Measurements from ENCODE around the gene GGA2. TPM values are rescaled to one million over a fixed set of nuclear protein-coding genes. Genes with fewer than 3 reads are reported as not detected.
"Not testable (repeated sequence)": the region's sequence is repeated elsewhere in the genome, so short reads cannot be mapped to it uniquely, and the experiment has no call there.

Gene GGA2
- total RNA-seq, 1 experiment from 2014 or later: 85.1 TPM

DNA sequence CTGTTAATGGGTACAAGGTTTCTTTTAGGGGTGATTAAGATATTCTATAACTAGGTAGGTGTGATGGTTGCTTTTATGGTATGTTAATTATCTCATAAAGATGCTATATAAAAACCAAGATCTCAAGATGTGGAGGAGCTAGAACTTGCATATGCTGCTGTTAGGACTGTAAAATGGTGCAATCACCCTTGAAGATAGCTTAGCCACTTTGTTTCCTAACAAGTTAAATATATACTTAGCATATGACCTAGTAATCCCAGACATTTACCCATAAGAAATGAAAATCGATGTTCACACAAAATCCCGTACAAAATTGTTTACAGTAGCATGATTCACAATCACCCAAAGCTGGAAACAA, 25.1 kb downstream of the GGA2 start:
- Histone ChIP-seq H3K9me3 (ENCODE audit: insufficient read depth, low read depth) (no peaks in the 10 kb centered on the region), H3K4me2 (no peak overlapping the region), H3K27ac (no peak overlapping the region), H3K27me3 (ENCODE audit: insufficient read depth, low read depth) (no peaks in the 10 kb centered on the region), H3K79me2 (ENCODE audit: low read depth) (no peaks in the 10 kb centered on the region), H3K36me3 (ENCODE audit: low read depth) (peaks cover 22% of the 10 kb centered on the region; the same call in 1 of the 2 replicates), H3F3A (ENCODE audit: insufficient read depth, low read depth) (no peaks in the 10 kb centered on the region), H3K4me3 (no peak overlapping the region), H4K20me1 (ENCODE audit: insufficient read depth) (no peaks in the 10 kb centered on the region), H3K4me1 (replicated peaks; ENCODE audit: insufficient read depth) (no peaks in the 10 kb centered on the region), H3K9me2 (ENCODE audit: insufficient read depth) (no peaks in the 10 kb centered on the region), H2AFZ (no peak overlapping the region)
- POLR2A ChIA-PET (ENCODE audit: unreplicated experiment): no interaction called here
- no peak for TF ChIP-seq EZH2 (IDR thresholded peaks at IDR 0.05; ENCODE audit: low read depth)
- TF ChIP-seq, protein P1, sequence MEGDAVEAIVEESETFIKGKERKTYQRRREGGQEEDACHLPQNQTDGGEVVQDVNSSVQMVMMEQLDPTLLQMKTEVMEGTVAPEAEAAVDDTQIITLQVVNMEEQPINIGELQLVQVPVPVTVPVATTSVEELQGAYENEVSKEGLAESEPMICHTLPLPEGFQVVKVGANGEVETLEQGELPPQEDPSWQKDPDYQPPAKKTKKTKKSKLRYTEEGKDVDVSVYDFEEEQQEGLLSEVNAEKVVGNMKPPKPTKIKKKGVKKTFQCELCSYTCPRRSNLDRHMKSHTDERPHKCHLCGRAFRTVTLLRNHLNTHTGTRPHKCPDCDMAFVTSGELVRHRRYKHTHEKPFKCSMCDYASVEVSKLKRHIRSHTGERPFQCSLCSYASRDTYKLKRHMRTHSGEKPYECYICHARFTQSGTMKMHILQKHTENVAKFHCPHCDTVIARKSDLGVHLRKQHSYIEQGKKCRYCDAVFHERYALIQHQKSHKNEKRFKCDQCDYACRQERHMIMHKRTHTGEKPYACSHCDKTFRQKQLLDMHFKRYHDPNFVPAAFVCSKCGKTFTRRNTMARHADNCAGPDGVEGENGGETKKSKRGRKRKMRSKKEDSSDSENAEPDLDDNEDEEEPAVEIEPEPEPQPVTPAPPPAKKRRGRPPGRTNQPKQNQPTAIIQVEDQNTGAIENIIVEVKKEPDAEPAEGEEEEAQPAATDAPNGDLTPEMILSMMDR (conservative IDR thresholded peaks at IDR 0.05): no peak
- CTCF ChIA-PET: no interaction called here
- intact Hi-C loops (cut with micrococcal nuclease; ENCODE audit: unreplicated experiment): no loop called here
- DNase-seq: no peak
- BruUV-seq (replicated peaks): no TSS peak

- no peak overlapping the region for H3K4me2 ChIP-seq
- H3K36me3 ChIP-seq (ENCODE audit: low read depth): peaks cover 27% of the 10 kb centered on the region; the same call in 1 of the 2 replicates
- H3K4me1 ChIP-seq (replicated peaks; ENCODE audit: insufficient read depth): no peaks in the 10 kb centered on the region
- H4K20me1 ChIP-seq (ENCODE audit: insufficient read depth): no peaks in the 10 kb centered on the region
- no peaks in the 10 kb centered on the region for H3K9me3 ChIP-seq (ENCODE audit: insufficient read depth, low read depth)
- no peaks in the 10 kb centered on the region for H3K27me3 ChIP-seq (ENCODE audit: insufficient read depth, low read depth)
- POLR2A ChIA-PET (ENCODE audit: unreplicated experiment): no interaction called here
- CTCF ChIA-PET: no interaction called here
- no peak overlapping the region for H2AFZ ChIP-seq
- no peaks in the 10 kb centered on the region for H3K9me2 ChIP-seq (ENCODE audit: insufficient read depth)
- no TSS peak for BruUV-seq (replicated peaks)
- TF ChIP-seq, protein P1 (conservative IDR thresholded peaks at IDR 0.05): no peak
- no peak for TF ChIP-seq EZH2 (IDR thresholded peaks at IDR 0.05; ENCODE audit: low read depth)
- no peaks in the 10 kb centered on the region for H3K79me2 ChIP-seq (ENCODE audit: low read depth)
- intact Hi-C loops (cut with micrococcal nuclease; ENCODE audit: unreplicated experiment): no loop called here
- no peaks in the 10 kb centered on the region for H3F3A ChIP-seq (ENCODE audit: insufficient read depth, low read depth)
- DNase-seq: no peak
- H3K4me3 ChIP-seq: no peak overlapping the region
- no peak overlapping the region for H3K27ac ChIP-seq
Measured at GRCh38 chr16:23484510-23485256, 25.6 kb downstream of the GGA2 start.

DNA sequence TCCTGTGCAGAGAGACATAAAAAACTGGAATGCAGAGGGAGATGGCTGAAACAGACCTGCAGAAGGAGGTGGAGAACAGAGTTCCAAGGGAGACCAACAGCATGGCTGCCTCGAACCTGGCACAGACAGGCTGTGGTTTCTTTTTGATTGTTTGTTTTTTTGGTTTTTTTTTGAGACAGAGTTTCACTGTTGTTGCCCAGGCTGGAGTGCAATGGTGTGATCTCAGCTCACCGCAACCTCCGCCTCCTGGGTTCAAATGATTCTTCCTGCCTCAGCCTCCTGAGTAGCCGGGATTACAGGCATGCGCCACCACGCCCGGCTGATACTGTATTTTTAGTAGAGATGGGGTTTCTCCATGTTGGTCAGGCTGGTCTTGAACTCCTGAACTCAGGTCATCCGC, 26.8 kb downstream of the GGA2 start:
- H3K4me3 ChIP-seq; intact Hi-C loops (cut with micrococcal nuclease; ENCODE audit: unreplicated experiment); H3K27ac ChIP-seq; H3K79me2 ChIP-seq (ENCODE audit: low read depth); H3K27me3 ChIP-seq (ENCODE audit: insufficient read depth, low read depth); H3K4me1 ChIP-seq (replicated peaks; ENCODE audit: insufficient read depth); H4K20me1 ChIP-seq (ENCODE audit: insufficient read depth); CTCF ChIA-PET; POLR2A ChIA-PET (ENCODE audit: unreplicated experiment); DNase-seq; H3K9me3 ChIP-seq (ENCODE audit: insufficient read depth, low read depth); H3K4me2 ChIP-seq; H3K9me2 ChIP-seq (ENCODE audit: insufficient read depth); H3F3A ChIP-seq (ENCODE audit: insufficient read depth, low read depth); BruUV-seq (replicated peaks); H2AFZ ChIP-seq: not testable (repeated sequence)
- H3K36me3 ChIP-seq (ENCODE audit: low read depth): peaks cover 24% of the 10 kb centered on the region; the same call in 1 of the 2 replicates

DNA sequence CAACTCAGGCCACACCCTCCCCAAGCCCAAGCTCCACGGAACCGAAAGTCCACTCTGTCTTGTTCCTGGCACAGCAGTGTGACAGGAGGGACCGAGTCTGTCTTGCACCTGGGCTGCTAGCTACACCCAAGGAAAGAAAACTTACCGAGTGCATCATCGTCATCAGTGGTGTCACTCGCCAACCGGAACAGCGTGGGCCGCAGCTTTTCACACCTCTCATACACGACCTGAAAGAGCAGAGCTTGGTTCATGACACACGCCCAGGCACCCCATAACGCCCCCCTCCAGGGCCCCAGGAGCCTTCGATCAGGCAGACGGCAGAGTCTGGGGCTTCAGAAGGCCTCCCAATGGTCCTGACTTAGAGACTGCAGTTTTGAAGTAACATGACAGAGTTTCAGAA, 27.5 kb downstream of the GGA2 start:
- no peak for DNase-seq
- H4K20me1 ChIP-seq (ENCODE audit: insufficient read depth): no peaks in the 10 kb centered on the region
- no TSS peak for BruUV-seq (replicated peaks)
- TF ChIP-seq, protein P1 (conservative IDR thresholded peaks at IDR 0.05): no peak
- TF ChIP-seq EZH2 (IDR thresholded peaks at IDR 0.05; ENCODE audit: low read depth): no peak
- H3K4me3 ChIP-seq: no peak overlapping the region
- H3K36me3 ChIP-seq (ENCODE audit: low read depth): peaks cover 20% of the 10 kb centered on the region; the same call in 1 of the 2 replicates
- no peak overlapping the region for H3K27ac ChIP-seq
- no peaks in the 10 kb centered on the region for H3K4me1 ChIP-seq (replicated peaks; ENCODE audit: insufficient read depth)
- no peak overlapping the region for H2AFZ ChIP-seq
- CTCF ChIA-PET: no interaction called here
- intact Hi-C loops (cut with micrococcal nuclease; ENCODE audit: unreplicated experiment): no loop called here
- H3K9me3 ChIP-seq (ENCODE audit: insufficient read depth, low read depth): no peaks in the 10 kb centered on the region
- POLR2A ChIA-PET (ENCODE audit: unreplicated experiment): no interaction called here
- H3F3A ChIP-seq (ENCODE audit: insufficient read depth, low read depth): no peaks in the 10 kb centered on the region
- H3K79me2 ChIP-seq (ENCODE audit: low read depth): no peaks in the 10 kb centered on the region
- no peaks in the 10 kb centered on the region for H3K27me3 ChIP-seq (ENCODE audit: insufficient read depth, low read depth)
- no peaks in the 10 kb centered on the region for H3K9me2 ChIP-seq (ENCODE audit: insufficient read depth)
- H3K4me2 ChIP-seq: no peak overlapping the region
